HG03175 (cell line): ENCODE measurements around the gene STEAP3.
A peak's percentile ranks its signal among the peaks of the same experiment; 100 is the strongest.

Experiments
- ATAC-seq: cut with Tn5 transposase; IDR thresholded peaks from one replicate; pipeline ENCODE4 v1.9.1; 2021; ENCODE audit warnings: mild to moderate bottlenecking, moderate library complexity; ENCODE audit not compliant: unreplicated experiment

STEAP3 gene

GRCh38 chr2:119225105-119225865 is 1.7 kb downstream of the STEAP3 start:
- ATAC-seq = no peak

- no peak for ATAC-seq
Observed at GRCh38 chr2:119225926-119226325, 2.3 kb downstream of the STEAP3 start.

- no peak for ATAC-seq
Observed at GRCh38 chr2:119227346-119227745, 3.7 kb downstream of the STEAP3 start.

- no peak for ATAC-seq
Observed at GRCh38 chr2:119228136-119228535, 4.5 kb downstream of the STEAP3 start.

GRCh38 chr2:119228964-119229363 is 5.3 kb downstream of the STEAP3 start:
- ATAC-seq = no peak

- no peak for ATAC-seq
Observed at GRCh38 chr2:119229716-119230115, 6.1 kb downstream of the STEAP3 start.

- ATAC-seq = no peak
Observed at GRCh38 chr2:119230219-119231185, 6.9 kb downstream of the STEAP3 start.

GRCh38 chr2:119231975-119232665 is 8.5 kb downstream of the STEAP3 start:
- no peak for ATAC-seq

- ATAC-seq = no peak
Observed at GRCh38 chr2:119232666-119232993, 9.0 kb downstream of the STEAP3 start.

GRCh38 chr2:119233326-119234020 is 9.8 kb downstream of the STEAP3 start:
- ATAC-seq = peak; percentile 34

GRCh38 chr2:119234021-119235019 is 10.7 kb downstream of the STEAP3 start:
- ATAC-seq = no peak

- no peak for ATAC-seq
Observed at GRCh38 chr2:119236796-119237195, 13.2 kb downstream of the STEAP3 start.

GRCh38 chr2:119240311-119241204 is 16.9 kb downstream of the STEAP3 start:
- no peak for ATAC-seq

- no peak for ATAC-seq
Observed at GRCh38 chr2:119241205-119241532, 17.5 kb downstream of the STEAP3 start.

- ATAC-seq = no peak
Observed at GRCh38 chr2:119242276-119243119, 18.9 kb downstream of the STEAP3 start.

GRCh38 chr2:119243621-119244020 is 20.0 kb downstream of the STEAP3 start:
- no peak for ATAC-seq

- ATAC-seq = no peak
Observed at GRCh38 chr2:119245076-119245840, 21.6 kb downstream of the STEAP3 start.
